PFSK-1 (cell line): ENCODE results near the gene SP3.

Source experiments
- POLR2AphosphoS5 ChIP-seq: IDR thresholded peaks from 2 replicates; pipeline ENCODE4 v1.6.1; 2012; ENCODE audit warnings: low read depth, mild to moderate bottlenecking, control low read depth, low read length, moderate library complexity
- REST ChIP-seq, 2 experiments: IDR thresholded peaks; 2 replicates each; pipeline versions ENCODE4 v1.6.1 to v1.8.0; 2011 to 2012; ENCODE audit warnings: low read depth in 2 of 2, low read length in 2 of 2, control low read depth in 1 of 2, inconsistent platforms in 1 of 2, mild to moderate bottlenecking in 1 of 2, moderate library complexity in 1 of 2; ENCODE audit not compliant: insufficient read depth in 1 of 2
- TAF1 ChIP-seq: IDR thresholded peaks from 2 replicates; pipeline ENCODE4 v1.6.1; 2012; ENCODE audit warnings: low read length, control low read depth, borderline replicate concordance; ENCODE audit not compliant: insufficient read depth

- TF ChIP-seq POLR2AphosphoS5 = no peak
- no peak for TF ChIP-seq REST (IDR thresholded peaks at IDR 0.05; ENCODE audit: insufficient read depth in 1 of 2, low read depth in 2 of 2, low read length in 2 of 2)
- no peak for TF ChIP-seq TAF1
These were observed 1.8 kb downstream of the SP3 start for GRCh38 chr2:173963323-173963816.
